Eye (tissue), 1 donor: ENCODE data around the gene CHST5.
"Not testable (repeated sequence)": the region's sequence is repeated elsewhere in the genome, so short reads cannot be mapped to it uniquely, and the experiment has no call there.

Source experiments
- DNase-seq: peaks from one replicate; pipeline ENCODE4 v3.0.0-alpha.2; 2015

CHST5 gene

DNA sequence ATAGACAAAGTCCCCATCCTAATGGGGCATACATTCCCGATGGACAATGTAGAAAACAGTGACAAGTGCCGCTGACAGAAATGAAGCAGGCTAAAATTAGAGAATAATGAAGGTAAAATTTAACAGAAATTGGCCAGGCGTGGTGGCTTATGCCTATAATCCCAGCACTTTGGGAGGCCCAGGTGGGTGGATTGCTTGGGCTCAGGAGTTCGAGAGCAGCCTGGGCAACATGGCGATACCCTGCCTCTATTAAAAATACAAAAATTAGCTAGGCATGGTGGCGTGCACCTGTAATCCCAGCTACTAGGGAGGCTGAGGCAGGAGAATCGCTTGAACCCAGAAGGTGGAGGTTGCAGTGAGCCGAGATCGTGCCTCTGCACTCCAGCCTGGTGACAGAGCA lies 12.5 kb upstream of the CHST5 start:
- DNase-seq: not testable (repeated sequence)

DNA sequence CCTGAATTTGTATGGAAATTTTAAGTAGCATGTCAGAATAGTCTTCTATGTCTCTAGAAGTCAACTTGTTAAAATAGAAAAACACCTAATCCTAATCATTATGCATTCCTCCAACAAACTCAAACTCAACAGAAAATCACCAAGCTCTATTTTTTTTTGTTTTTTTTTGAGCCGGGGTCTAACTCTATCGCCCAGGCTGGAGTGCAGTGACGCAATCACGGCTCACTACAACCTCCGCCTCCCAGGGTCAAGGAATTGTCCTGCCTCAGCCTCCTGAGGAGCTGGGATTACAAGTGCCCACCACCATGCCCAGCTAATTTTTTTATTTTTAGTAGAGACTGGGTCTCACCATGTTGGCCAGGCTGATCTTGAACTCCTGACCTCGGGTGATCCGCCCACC lies 10.4 kb upstream of the CHST5 start:
- DNase-seq: no peak

DNA sequence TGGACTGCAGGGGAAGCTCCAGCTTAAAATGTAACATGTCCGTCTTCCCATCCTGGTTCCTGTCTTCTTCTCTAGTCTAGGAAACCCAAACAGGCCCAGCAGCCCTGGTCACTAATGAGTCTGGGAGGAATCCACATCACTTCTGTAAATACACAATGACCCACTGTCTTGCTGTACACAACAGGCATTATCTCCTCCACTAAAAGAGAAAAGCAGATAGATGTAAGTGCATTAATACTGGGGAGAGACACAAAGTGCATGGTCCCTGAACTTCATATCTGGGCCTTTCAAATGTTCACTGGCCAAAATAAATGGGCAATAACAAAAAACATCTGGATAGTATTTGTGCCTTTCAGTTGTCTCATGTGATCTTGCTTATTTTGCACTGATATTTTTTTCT lies 10.0 kb upstream of the CHST5 start:
- not testable (repeated sequence) for DNase-seq

DNA sequence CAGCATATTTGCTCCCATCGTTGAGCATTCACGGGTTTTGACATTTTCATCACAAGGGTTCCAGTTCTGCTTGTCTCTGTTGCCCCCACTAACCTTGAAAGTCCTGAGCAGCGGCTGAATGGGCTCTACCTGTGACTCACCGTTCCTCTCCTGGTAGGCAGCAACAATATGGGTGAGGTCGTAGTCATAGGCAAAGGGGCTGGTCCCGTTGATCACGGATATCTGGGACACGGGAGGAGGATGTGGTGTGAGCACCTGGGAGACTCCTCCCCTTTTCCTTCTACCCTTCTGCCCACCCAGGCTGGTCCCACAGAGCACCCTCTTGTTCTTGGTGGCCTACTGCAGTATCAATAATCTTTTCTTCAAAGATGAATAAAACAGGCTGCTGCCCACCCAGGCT lies 6.6 kb upstream of the CHST5 start:
- not testable (repeated sequence) for DNase-seq

DNA sequence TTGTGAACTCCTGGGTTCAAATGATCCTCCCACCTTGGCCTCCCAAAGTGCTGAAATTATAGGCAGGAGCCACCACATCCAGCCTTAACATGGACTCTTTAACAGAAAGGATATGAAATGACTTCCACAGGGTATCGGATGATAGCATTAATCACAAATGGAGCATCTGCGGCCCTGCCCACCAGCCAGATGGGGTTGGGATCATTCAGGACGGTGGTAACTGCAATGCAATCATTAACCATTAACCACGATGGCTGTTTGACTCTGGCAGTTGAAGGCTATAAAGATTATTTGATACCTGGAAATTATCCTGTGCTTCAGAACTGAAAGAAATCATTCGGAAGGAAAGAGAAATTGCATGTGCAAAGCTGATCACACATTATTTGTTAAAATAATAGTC lies 5.3 kb upstream of the CHST5 start:
- DNase-seq: no peak

DNA sequence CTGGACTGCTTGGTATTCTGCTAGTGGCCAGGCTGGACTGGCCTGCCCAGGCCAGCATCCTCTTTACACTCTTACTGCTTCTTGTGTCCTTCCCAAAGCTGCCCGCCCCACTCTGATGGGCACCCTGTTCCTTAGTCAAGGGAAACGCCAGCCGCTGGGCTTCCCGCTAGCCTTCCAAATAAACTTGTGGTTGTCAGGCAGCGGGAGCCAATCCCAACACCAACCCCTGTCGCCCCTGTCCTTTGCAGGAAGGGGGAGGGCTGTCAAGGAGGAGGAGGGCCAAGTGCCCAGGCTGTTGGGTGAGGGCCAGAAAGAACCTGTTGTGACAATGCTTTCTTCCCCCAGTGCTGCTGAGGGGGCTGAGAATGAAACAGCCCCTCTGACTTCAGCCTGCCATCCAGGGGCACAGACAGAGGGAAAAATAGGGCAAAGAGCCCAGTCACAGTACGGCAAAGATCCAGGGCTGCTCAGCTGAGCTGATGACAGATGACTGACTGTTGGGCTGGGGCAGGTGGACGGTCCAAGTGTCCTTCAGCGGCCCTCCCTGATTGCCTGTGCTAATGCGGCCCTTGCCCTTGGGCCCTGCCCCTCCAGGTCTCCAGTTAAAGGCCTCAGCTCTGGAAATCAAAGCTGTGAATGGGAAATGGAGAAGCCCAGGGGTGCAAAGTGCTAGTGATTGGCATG lies 3.1 kb upstream of the CHST5 start:
- not testable (repeated sequence) for DNase-seq

DNA sequence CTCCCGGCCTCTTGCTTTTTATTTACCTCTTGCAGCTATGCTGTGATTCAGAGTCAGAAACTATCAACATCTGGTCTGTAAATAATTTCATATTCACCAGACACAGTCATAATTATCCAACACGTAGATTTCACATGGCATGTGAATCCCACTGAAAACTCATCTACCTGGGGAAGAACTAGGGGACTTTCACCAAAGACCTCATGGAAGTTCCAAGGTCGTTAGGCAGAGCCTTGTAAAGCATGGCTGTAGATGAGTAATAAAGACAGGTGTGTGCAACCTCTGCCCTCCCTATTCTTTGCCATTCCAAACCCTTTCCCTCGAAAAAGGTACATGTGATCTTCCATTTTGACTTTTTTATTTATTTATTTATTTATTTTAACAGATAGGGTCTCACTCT lies 1.9 kb upstream of the CHST5 start:
- no peak for DNase-seq

DNA sequence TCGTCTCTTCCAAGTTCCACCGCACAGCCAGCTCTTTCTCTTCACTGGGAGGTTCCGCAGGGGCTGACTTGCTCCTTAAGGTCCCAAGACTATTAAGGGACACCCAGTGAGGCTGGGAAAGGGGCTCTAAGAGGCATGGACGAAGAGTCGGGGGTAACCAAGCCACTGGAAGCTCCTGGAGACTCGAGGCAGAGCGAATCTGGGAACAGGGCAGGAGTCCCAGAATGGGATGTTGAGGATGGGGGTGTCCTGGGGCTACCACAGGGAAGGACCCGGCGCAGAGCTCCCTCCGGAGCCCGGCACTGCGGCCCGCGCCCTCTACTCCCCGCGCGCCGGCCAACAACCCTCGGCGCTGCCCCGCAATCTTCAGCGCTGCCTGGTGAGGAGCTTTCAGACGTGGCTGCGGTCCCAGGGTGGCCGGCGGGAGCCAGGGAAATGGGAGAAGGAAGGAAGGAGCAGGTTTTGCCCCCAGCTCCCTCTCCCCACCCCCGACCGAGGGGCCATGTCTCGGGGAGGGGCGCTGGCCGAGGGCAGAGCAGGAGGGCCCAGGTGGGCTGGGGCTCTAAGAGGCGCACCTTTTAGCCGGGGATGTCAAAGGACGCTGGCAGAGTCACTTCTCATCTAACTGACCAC lies 581 bp downstream of the CHST5 start:
- no peak for DNase-seq

DNA sequence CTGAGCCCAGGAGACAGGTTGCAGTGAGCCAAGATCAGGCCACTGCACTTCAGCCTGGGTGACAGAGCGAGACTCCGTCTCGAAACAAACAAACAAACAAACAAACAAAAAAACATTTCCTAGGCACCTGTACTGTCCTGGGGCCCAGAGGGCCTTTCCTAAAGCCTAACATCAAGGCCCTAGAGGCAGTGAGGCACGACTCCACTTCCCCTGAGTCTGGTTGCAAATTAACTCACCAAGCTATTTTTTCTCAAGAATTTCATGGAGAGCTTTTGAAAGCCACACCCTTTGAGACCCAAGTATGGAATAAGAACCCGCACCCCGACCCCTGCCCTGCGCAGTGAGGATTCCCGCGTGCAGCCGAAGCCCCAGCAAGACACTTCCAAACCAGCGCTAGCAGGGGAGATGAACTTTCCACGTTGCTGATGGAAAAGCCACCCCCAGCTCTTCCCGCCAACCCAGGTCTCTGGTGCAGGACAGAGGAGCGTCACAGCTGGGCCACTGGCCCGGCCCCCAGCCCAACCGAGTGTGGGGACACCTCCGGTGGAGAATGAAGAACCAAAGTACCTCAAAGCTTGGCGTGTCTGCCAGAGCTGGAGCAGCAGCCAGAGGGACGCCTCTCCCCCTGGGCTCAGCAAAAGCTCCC lies 1.2 kb downstream of the CHST5 start:
- no peak for DNase-seq

DNA sequence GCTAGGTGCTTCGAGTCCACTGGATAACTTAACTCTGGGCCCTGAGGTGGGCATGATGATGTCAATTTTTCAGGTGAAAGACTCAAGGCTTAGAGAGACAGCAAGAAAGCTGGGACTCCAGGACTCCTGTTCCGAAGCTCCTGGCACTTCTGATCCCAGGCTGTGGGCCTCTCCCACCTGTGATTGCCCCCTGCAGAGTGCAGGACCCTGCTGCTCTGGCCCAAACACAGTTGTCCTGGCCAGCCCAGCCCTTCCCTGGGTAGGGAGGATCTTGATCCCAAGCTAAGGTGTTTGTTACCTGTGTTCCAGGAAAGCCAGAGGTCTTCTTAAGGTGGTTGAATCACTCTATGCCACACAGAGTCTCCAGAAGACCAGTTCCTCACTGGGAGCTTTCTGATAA lies 3.1 kb downstream of the CHST5 start:
- DNase-seq: no peak

DNA sequence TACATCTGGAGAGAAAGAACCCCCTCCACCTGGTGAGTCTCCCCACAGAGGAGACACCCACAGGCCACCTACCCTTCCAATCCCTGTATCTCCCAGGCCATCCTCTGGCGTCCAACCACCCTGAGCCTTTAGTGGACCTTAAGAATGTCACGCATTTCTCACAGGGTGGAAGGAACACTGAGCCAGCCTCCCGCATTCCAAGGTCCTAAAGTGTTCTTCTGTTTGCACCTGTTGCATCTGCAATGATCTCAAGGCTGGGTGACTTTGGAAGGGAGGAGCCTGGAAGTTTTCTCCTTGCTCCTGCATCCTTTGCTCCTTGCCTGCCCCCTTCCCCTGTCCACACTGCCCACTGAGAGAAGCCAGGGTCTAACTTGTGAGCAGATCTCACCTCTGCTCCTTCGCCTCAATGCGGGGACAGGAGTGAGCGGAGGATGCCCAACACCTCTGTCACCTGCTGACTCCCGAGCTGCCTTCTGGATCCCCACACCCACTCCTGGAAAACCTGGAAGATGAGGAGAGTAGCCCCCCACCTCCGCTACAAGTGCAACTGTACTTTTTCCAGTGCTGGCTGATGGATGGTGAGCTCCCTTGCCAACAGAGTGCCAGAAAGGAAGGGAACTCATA lies 3.7 kb downstream of the CHST5 start:
- no peak for DNase-seq

DNA sequence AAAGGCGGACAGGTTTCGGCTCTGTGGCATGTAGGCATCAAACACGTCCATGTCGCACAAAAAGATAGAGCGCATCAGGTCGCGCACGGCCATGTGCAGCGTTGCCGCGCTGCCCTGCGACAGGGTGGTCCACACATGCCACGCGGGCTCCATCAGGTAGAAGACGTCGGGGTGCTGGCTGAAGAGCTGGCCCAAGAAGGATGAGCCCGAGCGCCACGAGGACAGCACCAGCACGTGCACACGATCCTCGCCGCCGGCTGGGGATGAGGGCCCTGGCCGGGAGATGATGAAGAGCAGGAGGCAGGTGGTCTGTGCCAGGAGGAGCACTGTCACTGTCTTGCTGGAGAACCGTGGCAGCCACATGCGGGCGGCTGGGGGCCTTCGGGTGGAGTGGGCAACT lies 5.9 kb downstream of the CHST5 start:
- DNase-seq: no peak

DNA sequence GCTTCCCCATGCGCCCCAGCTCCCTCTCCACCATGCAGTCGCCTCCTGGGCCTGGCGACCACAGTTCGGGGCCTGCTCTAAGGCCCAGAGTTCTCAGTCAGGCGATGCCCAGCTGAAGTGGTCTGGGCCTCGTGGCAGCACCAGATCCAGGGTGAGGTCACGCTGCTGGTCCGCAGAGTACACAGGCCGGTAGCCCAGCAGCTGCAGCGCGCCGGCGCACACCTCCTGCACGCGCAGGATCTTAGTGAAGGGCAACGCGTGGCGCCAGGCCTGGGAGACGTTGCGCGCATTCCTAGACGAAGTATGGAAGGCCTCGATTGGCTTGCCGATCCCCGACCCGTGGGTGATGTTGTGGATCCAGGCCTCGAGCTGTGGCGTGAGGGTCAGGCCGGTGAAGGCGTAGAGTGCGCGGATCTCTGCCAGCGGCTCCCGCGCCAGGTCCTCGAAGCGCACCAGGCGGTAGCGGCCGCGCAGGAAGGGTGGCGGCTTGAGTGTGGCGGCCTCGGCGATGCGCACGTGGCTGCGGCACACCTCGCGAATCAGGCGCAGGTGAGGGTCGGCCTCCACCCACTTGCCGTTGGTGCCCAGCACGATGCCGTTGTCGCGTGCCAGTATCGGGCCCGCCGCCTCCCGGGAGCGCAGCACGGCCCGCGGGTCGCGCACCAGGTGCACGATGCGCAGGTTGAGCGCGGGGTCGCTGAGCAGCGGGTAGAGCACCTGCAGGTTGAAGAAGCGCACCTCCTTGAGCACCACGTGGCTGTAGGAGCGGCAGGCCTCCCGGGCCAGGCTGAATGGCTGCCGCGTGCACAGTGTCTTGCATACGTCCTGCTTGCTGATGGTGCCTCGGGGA lies 6.6 kb downstream of the CHST5 start:
- no peak for DNase-seq

DNA sequence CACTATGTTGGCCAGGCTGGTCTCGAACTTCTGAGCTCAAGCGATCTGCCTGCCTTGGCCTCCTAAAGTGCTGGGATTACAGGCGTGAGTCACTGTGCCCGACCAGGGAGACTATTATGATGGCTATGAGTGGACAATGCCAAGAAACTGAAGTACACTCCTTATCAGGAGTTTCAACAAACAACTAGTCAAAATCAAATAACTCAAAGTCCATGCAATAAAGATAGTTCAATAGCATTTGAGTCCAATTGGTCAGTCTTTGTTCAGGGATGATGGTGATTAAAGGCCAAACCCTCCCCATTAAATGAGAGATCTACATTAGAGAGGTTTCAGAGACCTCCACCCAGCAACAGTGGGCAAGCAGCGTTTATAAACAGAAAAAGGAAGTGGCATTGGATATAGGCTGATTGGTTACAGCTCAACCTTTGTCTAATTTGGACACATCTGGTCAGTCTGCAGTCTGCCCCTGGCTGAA lies 8.0 kb downstream of the CHST5 start:
- no peak for DNase-seq

DNA sequence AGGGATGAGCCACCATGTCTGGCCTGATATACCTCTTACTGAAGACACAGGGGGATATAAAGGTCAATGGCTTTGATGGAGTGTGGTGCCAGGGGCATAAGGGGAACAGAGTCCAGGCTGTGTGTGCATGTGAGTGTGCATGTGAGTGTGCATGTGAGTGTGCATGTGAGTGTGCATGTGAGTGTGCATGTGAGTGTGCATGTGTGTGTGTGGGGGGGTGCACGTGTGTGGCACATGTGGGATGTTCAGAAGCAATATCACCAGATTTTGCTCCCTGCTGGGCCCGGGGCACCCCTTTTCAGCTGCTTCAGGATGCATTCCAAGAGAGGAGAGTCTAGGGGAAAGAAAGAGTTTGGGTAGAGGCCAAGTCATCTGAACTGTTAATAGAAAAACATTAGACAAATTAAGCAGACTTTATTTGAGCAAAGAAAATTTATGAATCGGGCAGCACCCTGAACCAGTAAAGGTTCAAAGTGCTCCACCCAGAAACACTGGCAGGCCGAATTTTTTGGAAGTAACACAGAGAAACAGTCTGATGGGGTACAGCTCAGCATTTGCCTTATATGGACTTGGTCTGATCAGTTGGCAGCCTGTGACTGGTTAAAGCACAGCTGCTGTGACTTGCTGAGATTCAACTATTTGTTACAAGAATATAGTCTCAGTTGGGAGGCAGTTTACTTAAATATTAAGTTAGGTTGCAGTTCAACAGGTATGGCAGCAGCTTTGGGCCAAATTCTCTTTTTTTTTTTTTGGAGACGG lies 9.7 kb downstream of the CHST5 start:
- no peak for DNase-seq

DNA sequence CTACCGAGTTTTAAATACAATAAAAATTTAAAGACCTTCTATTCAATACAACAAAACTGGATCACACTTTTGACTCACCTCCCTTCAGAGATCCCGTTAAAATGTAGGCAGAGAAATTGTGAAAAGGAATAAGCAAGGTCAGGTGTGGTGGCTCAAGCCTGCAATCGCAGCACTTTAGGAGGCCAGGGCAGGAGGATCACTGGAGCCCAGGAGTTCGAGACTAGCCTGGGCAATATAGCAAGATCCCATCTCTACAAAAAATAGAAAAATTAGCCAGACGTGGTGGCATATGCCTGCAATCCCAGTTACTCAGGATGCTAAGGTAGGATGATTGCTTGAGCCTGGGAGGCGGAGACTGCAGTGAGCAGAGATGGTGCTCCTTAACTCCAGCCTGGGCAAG lies 16.7 kb downstream of the CHST5 start:
- DNase-seq: no peak

DNA sequence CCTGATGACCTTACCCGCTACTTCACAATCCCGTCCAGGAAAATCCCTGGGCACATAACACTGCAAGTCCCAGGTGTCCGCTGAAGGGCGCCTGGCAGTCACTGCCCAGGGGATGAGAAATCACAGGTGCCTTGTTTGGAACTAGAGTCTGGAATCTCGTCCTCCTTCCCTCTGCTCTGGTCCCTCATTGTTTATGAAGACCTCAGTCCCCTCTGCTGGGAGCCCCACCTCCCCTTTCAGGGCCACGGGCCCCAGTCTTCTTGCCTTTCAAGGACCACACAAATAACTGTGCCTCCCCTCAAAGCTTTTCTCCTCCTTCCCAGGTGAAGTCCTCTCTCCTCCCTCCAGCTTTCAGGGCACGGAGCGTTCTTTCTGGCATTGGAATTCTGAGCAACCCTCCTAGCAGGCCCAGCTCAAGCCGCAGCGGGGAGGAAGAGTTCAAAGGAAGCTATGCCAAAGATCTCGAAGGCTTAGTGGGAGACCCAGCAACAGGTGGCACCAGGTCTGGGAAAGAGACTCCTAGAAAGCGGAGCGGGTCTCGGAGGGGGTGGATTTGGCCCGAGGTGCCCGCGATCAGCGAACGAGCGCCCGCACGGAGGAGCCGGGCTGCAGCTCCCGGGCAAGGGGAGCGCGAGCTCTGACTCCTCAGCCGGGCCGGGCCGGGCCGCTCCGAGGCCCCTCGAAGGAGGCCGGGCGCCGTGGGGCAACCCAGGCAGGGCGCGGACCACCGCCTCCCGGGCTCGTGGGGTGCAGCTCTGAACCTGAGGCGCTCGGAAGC lies 19.5 kb downstream of the CHST5 start:
- peak; percentile 84 for DNase-seq

DNA sequence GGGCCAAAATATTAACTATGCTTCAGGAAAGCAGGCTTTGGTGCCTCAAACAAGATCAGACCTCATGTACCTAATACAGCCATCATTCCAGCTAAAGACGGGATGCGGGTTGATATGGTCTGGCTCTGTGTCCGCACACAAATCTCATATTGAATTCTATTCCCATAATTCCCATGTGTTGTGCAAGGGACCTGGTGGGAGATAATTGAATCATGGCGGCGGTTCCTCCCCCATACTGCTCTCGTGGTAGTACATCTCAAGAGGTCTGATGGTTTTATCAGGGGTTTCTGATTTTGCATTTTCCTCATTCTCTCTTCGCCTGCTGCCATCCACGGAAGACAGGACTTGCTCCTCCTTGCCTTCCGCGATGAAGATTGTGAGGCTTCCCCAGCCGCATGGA lies 21.6 kb downstream of the CHST5 start:
- DNase-seq: no peak

DNA sequence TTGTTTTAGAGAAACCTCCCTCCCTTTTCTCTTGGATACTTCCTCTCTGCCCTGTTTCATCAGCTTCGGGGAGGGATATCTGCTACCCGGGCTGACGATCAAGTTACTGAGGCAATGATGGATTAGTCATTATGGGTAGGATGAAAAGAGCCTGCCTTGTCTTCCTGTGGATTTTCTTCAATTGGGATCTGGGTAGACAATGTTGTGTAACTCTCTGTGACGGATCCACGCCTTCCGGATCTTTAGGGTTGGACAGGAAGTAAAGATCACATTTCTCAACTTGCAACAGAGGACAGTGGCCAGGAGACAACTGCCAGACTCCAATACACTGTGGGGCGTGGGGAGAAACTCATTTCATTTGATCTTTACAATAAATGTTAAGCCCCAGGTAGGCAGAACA lies 29.3 kb downstream of the CHST5 start:
- no peak for DNase-seq

DNA sequence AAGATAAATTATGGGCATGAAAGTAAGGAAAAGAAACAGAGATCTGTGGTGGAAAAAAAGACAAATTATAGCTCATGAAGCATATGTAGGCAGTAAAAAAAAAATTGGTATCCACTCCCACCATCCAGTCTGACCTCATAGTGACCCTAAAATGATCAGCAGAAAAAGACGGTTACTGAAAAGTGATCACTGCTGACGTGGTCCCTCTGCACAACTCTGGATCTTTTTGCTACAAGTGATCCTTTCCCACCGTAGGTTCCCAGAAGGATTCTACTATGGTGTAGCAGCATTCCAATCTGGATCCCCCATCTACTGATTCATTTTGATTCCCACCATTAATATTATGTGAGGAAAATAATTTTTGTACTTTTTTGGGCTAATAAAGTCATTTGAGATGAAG lies 29.8 kb downstream of the CHST5 start:
- DNase-seq: no peak

DNA sequence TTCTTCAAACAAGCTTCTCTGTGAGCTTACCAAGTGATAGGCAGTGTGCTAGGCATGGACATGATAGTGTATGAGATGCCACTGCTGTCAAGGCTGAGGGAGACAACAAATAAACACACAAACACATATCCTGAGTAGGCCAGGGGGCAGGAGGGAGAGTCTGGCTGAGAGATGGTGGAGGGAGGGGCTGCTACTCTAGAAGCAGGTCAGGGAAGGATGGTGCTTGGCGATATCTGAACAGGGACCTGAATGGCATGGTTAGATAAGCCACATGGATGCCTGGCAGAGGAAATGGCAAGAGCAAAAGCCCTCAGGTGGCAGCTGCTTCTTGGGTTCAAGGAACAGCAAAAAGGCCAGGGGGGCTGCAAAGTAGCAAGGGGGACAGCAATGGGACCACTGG lies 32.1 kb downstream of the CHST5 start:
- no peak for DNase-seq
